HG03565 (cell line): ENCODE data around the gene EMD.
A peak's percentile ranks its signal among the peaks of the same experiment; 100 is the strongest.
"Not testable (repeated sequence)": the region's sequence is repeated elsewhere in the genome, so short reads cannot be mapped to it uniquely, and the experiment has no call there.

Source experiments
- ATAC-seq: cut with Tn5 transposase; IDR thresholded peaks from one replicate; pipeline ENCODE4 v1.9.1; 2021; ENCODE audit warnings: mild to moderate bottlenecking, moderate library complexity; ENCODE audit not compliant: unreplicated experiment

Gene EMD

DNA sequence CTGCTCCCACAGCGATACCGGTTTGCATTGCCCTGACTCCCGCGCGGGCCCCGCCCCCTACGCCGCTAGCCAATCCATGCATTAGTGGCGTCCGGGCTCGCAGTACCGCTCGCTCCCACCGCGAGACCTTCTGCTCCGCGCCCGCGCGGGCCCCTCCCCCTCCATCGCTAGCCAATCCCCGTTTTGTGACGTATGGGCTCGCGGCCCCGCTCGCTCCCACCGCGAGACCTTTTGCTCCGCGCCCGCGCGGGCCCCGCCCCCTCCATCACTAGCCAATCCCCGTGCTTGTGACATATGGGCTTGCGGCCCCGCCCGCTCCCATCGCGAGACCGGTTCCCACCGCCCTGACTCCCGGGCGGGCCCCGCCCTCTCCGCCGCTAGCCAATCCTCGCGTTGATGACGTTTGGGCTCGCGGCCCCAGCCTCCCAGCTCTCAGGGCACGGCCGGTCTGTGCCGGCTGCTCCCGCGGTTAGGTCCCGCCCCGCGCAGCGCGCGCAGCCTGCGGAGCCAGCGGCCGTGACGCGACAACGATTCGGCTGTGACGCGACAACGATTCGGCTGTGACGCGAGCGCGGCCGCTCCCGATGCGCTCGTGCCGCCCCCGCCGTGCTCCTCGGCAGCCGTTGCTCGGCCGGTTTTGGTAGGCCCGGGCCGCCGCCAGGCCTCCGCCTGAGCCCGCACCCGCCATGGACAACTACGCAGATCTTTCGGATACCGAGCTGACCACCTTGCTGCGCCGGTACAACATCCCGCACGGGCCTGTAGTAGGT lies at the start of gene EMD:
Gene EMD (plus strand): TSS at position 497 of the 770 bp plus-strand sequence. CDS start 190 bp downstream, at position 687.
- ATAC-seq = peak; percentile 74

DNA sequence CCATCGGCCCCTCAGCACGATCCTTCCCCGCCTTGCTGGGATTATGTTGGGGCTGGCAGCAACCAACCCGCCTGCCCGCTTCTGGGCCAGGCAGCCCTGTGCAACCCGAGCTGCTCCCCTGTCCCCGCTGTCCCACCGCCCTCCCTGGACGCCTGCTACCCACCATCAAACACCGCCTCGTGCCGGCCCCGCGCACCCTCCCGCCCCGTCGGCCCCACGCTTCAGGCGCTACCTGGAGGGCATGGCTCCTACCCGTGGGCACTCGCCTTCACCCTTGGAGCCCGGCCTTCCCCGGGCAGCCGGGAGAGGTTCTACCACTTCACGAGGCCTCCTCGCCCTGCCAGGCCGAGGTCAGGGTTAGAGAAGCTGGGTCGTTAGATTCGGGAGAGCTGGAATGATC lies 46.5 kb upstream of the EMD start:
- no peak for ATAC-seq

GRCh38 chrX:154333116-154333515 lies 46.0 kb upstream of the EMD start:
- ATAC-seq = no peak

DNA sequence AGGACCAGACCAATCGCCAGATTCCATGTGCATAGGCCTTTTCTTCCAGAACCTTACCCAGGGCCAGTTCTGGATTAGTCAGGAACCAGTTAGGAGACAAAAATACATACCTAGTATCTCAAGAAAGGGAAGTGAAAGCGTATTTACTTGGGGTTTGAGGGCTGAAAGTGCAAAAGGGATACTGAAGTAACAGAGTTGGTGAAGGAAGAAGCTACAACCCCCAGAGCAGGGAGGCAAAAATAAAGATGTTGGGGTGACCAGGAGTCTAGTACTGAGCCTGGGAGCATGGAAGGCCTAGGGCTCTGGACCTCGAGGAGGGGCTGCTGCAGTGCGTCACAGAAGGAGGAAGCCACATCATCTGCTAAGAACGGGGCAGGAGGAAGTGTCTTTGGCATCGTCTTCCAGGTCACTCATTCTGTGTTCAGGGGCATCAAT lies 45.2 kb upstream of the EMD start:
- ATAC-seq = no peak

- no peak for ATAC-seq
Observed at GRCh38 chrX:154334496-154334895, 44.6 kb upstream of the EMD start.

DNA sequence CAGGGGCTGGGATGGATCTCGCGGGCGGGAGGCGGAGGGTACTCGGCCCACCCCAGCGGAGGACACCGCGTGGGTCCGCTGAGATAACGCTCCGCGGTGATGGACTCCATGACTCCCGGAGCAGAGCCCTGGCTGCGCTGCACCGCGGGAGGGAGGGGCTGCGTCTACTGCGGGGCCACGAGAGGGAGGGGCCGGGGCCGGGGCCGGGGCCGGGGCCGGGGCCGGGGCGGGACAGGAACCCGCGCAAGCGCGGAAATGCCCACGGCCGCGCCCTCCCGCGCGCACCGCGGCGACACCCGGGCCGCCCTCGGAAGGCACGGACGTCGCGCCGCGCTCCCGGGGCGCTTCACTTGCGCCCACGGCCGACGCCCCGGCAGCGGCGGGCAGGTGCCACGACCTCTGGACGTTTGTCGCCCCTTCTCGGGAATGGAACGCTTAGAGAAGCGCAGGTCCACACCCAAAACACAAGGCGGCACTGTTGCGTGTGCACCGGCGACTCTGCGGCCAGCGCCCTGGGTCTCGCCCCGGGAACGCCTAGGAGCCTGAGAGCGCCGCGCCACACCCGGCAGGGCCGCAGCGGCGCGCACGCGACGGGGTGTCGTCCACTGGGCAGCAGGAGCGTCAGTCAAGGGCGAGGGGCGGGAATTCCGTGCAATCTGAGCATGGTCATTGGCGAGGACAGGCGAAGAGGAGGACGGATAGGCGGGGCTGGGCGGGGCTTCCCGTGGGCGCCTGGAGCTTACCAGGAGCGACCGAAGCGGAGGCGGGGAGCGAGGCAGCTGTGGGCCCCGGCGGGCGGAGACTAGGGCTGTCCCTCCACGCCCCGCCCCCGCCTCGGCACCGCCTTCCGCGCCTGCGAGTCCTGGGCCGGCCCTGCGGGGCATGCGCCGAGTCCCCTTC lies 37.4 kb upstream of the EMD start:
- ATAC-seq = peak; percentile 59

- not testable (repeated sequence) for ATAC-seq
Observed at GRCh38 chrX:154343063-154343462, 36.0 kb upstream of the EMD start.

- peak; percentile 31 for ATAC-seq
Observed at GRCh38 chrX:154343620-154344019, 35.5 kb upstream of the EMD start.

GRCh38 chrX:154348114-154348531 lies 31.0 kb upstream of the EMD start:
- no peak for ATAC-seq

DNA sequence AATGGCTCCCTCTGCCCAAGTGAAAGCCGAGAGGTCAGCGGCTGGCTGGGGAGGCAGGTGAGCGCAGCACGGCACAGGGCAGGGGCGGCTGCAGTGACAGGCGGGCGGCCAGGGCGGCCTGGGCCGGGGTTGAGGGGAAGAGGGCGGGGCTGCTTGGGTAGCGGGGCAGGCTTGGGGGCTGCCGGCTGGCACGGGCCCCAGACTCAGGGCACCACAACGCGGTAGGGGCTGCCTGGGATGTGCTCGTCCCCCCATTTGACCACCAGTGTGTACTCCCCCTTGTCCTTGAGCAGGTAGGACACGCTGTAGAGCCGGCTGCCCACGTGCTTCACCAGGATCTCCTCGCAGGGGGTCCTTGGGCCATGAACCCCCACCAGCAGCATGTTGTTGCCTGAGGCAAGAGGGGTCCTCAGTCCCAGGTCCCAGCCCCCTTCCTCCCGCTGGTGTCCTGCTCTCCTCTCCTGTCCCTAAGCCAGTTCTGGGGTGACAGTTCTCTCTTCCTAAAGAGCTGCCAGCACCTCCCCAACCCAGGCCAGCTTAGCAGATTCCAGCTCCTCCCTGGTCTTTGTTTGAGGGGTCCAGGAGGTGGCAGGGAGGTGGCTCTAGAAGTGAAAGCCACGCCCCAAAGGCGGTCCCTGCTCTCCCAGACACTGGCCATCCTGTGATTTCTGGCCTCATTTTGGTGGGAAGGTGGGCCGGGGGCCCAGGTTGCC lies 30.3 kb upstream of the EMD start:
- no peak for ATAC-seq

GRCh38 chrX:154349359-154349935 lies 29.6 kb upstream of the EMD start:
- no peak for ATAC-seq

GRCh38 chrX:154349979-154350378 lies 29.1 kb upstream of the EMD start:
- no peak for ATAC-seq

- ATAC-seq = no peak
Observed at GRCh38 chrX:154350429-154351182, 28.5 kb upstream of the EMD start.

DNA sequence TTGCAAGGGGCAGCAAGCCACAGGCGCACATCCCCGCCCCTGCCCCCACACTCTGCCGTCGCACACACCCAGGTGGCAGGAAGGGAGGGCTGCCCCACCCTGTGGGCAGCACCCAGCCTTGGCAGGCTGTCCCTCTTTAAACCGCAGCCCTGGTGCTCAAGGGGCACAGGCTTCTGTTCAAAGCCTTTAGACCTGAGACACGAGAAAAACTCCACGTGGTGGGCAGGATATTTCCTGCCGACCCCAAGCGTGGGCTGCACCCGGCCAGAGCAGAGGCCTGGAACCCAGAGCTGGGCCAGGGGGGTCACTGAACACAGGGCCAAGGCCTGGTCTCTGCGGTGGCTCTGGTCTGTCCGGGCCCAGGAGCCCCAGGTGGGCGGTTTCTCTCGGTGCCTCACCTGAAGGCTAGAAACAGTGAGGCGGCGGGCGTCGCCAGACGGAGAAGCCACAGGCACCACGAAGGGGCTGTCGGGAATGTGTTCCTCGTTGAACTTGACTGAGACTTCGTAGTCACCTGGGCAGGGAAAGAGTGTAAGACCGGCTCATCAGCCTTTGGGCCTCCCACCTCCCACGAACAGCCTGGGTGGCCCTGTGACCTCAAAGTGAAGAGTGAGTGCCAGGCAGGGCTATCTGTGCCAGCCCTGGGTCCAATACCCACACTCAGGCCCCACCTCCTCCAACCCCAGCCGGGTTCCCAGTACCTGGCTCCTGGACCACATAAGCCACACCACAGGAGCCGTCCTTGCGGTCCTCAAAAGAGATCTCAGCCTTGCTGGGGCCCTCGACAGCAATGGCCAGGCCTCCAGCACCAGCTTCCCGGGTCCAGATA lies 27.7 kb upstream of the EMD start:
- ATAC-seq = no peak

- ATAC-seq = no peak
Observed at GRCh38 chrX:154352012-154352401, 27.1 kb upstream of the EMD start.

DNA sequence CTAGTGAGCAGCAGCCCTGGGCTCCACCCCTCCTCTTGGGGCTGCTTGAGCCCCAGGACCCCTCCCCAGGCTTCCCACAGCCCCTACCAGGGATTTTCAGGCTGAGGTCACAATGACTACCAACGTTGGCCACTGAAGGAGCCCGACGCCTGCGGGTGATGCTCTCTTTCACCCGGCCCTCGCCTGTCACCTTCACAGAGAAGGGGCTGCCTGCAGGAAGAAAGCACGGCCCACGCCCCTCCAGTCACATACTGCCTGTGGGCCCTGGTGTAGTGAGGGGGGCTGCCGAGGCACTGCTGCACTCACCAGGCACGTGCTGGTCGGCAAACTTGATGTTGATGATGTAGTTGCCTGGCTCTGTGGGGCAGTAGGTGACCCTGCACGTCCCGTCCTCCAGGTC lies 26.6 kb upstream of the EMD start:
- ATAC-seq = no peak

GRCh38 chrX:154353172-154353843 lies 25.8 kb upstream of the EMD start:
- ATAC-seq = no peak

- no peak for ATAC-seq
Observed at GRCh38 chrX:154354013-154354412, 25.1 kb upstream of the EMD start.

DNA sequence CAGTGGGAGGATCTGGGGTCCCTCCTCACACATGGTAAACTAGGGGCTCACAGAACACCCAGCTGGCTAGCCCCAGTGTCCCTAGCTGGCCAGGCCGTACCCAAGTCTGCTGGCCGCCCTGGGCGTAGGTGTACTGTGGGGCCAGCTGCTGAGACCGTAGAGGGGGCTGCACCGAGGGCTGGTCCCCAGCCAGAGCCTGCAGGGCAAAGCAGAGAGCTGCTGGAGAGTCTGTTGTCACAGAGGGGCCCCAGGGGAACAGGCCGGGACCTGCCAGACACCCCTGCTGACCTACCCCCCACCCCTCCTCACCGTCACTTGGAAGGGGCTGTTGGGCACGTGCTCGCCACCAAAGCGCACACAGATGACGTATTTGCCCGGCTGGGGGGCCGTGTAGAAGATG lies 24.6 kb upstream of the EMD start:
- no peak for ATAC-seq
